ENCODE data around the gene SLC6A8. TPM values are rescaled to one million over a fixed set of nuclear protein-coding genes. Genes with fewer than 3 reads are reported as not detected.

SLC6A8 gene
- total RNA-seq, 1 experiment from 2014 or later, result 42.0 TPM

DNA sequence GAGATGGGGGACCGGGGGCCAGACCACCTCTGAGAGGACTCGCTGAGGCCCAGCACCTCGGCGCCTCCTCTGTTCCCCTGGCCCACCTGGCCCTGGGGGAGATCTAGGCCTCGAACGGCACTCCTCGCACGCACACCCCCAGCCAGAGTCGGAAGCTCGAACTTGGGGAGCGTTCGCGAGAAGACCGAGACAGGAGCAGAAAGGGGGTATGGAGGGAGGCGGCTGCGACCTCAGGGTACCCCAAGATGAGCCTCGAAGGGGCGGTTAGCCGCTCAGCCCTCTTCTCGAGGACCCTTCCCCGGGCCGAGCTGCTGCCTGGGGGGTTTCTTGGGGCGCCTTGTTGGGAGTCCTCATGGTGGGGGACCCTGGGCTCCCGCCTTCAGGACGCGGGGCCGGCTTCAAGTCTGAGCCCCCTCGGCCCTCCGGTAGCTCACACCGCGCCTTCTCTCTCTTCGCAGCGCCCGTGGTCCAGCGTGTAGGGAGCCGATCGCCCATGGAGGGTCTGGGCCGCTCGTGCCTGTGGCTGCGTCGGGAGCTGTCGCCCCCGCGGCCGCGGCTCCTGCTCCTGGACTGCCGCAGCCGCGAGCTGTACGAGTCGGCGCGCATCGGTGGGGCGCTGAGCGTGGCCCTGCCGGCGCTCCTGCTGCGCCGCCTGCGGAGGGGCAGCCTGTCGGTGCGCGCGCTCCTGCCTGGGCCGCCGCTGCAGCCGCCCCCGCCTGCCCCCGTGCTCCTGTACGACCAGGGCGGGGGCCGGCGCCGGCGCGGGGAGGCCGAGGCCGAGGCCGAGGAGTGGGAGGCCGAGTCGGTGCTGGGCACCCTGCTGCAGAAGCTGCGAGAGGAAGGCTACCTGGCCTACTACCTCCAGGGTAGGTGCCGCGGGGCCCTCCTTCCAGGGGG, 40.0 kb upstream of the SLC6A8 start:
- DNase-seq (ENCODE audit: extremely low read depth, low read depth), result no peak

- no peak for DNase-seq (ENCODE audit: extremely low read depth, low read depth)
These were observed 39.2 kb upstream of the SLC6A8 start for GRCh38 chrX:153648358-153649177.

GRCh38 chrX:153649178-153649914, 38.4 kb upstream of the SLC6A8 start:
- peak; percentile 54 for DNase-seq (ENCODE audit: extremely low read depth, low read depth)

- no peak for DNase-seq (ENCODE audit: extremely low read depth, low read depth)
These were observed 37.6 kb upstream of the SLC6A8 start for GRCh38 chrX:153649915-153650782.

DNA sequence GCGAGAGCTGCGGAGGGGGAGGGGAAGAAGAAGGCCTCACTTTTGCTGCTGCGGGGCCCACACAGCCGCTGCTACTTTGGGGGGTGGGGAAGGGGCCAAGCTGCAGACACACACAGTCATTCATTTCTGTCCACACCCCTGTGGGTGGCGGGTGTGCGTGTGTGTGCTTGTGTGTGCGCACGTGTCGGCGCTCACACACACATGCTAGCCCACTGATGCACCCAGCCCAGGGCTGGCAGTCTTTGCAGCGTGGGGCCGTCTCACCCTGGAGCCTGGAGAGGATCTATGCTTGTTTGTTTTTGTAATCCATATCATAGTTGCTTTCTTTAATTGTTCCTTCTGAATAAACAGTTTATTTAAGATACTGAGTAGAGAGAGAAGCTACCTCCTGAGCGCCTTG, 36.8 kb upstream of the SLC6A8 start:
- DNase-seq (ENCODE audit: extremely low read depth, low read depth), result no peak

DNA sequence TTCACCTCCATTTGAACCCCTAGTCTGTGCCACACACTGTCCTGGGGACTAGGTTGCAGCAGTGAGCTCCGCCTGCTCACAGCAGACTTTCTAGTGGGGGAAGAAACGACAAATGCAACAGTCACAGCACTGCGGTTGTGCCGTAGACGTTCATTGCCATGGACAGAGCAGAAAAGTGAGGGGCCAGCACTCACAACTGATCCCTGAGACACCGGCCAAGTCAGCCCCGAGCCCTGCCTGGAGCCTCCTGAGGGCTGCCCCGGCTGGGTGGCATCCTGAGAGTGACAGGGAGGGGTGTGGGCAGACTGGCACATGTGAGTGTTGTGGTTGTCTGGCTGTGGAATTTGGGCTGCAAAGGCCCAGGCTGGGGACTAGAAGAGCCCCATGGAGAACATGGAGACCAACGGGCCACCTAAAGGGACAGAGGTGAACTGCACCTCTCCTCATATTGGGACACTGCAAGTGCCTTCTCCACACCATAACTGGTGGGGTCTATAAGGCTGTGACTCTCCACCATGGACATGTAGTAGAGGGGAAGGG, 36.1 kb upstream of the SLC6A8 start:
- no peak for DNase-seq (ENCODE audit: extremely low read depth, low read depth)

- DNase-seq (ENCODE audit: extremely low read depth, low read depth), result no peak
These were observed 34.2 kb upstream of the SLC6A8 start for GRCh38 chrX:153653556-153653955.

DNA sequence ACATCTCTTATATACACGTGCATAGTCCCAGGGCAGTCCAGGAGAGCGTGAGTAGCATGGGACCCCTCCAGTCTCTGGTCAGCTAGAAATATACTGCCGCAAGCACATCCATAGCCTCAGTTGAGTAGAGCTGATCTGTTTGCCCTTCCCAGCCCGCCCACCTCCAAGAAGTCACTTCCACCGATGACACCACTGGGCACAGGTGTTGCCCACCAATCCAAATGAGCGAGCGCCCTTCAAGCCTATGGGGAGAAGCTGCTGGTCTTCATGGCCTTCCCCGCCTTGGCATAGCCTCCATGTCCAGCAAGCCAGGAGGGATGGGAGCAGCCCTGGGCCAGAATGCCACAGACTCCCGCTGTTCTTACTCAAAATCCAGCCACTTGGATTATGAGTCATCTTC, 30.6 kb upstream of the SLC6A8 start:
- no peak for DNase-seq (ENCODE audit: extremely low read depth, low read depth)

DNA sequence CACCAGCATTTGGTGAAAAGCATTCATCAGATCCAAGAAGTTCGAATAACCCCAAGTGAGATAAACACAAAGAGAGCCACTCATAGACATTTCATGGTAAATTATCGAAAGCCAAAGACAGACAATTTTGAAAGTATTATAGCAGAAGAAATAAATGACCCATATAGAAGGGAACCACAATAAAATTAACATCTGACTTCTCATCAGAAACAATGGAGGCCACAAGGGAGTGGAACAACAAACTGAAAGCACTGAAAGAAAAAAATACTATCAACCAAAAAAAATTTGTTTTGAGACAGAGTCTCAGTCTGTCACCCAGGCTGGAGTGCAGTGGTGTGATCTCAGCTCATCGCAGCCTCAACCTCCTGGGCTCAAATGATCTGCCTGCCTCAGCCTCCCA, 28.5 kb upstream of the SLC6A8 start:
- DNase-seq (ENCODE audit: extremely low read depth, low read depth), result no peak

DNA sequence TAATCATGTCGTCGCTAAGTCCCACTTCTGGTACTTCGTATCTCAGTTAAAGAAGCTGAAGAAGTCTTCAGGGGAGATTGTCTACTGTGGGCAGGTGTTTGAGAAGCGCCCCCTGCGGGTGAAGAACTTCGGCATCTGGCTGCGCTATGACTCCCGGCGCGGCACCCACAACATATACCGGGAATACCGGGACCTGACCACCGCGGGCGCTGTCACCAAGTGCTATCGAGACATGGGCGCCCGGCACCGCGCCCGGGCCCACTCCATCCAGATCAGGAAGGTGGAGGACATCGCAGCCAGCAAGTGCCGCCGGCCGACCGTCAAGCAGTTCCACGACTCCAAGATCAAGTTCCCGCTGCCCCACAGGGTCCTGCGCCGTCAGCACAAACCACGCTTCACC, 25.5 kb upstream of the SLC6A8 start:
- DNase-seq (ENCODE audit: extremely low read depth, low read depth), result peak; percentile 61

GRCh38 chrX:153665726-153666306, 21.9 kb upstream of the SLC6A8 start:
- no peak for DNase-seq (ENCODE audit: extremely low read depth, low read depth)

GRCh38 chrX:153667281-153667955, 20.3 kb upstream of the SLC6A8 start:
- DNase-seq (ENCODE audit: extremely low read depth, low read depth), result no peak

GRCh38 chrX:153667956-153668396, 19.8 kb upstream of the SLC6A8 start:
- DNase-seq (ENCODE audit: extremely low read depth, low read depth), result peak; percentile 68

- no peak for DNase-seq (ENCODE audit: extremely low read depth, low read depth)
These were observed 19.1 kb upstream of the SLC6A8 start for GRCh38 chrX:153668423-153669173.

DNA sequence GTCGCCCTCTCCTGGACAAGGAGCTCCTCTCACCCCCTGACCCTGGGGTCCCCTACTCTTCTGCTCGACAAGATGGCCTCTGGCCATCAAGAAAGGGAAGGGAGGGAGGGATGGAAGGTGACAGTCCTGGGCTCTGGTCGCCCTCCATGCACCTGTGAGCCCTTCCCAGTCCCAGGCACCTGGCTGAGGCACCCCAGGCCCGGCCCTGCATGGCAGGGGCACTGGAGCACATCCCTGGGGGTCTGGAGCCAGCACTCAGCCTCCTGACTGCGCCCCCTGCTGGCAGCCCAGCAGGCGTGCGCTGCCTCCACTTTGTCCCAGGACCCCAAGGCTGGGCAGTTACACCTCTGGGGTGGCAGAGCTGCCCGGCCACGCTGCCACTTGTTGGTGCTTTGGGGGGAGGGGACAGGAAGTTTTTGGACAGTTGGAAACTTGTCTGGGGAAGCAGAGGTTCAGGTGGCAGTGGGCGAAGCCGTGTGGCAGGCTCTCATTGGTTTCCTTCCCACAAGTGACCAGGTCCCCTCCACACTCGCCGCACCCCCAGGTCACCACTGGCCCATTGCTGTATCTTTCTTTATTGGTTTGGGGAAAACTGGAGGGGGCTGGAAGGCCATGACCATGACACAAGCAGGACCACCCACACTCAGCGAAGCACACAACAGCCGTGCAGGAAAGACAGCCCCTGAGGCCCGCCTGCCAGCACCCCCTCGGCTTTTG, 18.4 kb upstream of the SLC6A8 start:
- DNase-seq (ENCODE audit: extremely low read depth, low read depth), result no peak

DNA sequence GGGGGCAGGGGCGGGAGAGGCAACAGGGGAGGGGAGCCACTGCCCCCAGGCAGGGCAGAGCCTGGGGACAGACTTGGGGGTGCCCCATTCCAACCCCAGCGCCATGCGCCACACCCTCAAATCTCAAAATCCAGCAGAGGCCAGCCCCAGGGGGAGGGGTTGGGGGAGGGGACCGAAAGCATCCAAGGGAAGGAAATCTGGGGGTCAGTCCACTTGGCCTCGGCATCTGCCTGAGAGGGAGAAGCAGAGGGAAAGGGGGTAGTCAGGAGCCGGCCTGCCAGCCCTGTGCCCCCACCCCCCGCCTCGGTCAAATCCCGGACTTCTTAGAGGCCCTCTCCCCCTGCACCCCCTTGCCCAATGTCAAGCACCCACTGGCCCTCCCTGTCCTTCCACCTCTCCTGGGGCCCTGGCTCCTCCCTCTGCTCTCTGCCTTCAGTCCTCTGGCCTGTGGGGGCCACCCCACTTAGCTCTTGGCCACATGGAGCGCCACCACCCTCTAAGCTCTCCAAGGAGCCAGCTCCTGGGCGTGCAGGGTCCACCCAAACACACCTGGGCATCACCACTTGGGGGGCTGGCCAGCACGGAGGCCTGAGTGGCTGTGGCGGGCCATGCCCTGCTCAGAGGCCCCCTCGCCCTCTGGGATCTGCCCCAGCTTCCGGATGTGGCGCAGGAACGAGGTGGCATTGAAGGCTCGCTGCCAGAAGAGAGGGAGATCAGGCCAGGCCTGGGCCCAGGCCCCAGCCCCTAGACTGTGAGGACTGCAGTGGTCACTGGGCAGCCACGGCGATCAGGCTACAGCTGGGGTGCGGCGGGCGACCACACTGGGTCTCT, 17.6 kb upstream of the SLC6A8 start:
- DNase-seq (ENCODE audit: extremely low read depth, low read depth), result no peak
